Suprapubic skin (tissue), 4 donors: ENCODE data around the gene BMP8B. TPM values are rescaled to one million over a fixed set of nuclear protein-coding genes. Genes with fewer than 3 reads are reported as not detected.

Source experiments
- DNase-seq, 2 donors: peaks; one replicate each; pipeline ENCODE4 v3.0.0-alpha.2; 2019; ENCODE audit warnings: low spot score in 2 of 2
- H3K27ac ChIP-seq: fragments of 200-600 bp; sonication (generic); one replicate; pipeline ENCODE4 v1.5.1; 2019
- H3K27me3 ChIP-seq: fragments of 200-600 bp; sonication (generic); one replicate; pipeline ENCODE4 v1.5.1; 2019
- H3K36me3 ChIP-seq: fragments of 200-600 bp; sonication (generic); one replicate; pipeline ENCODE4 v1.5.1; 2019
- H3K4me1 ChIP-seq: fragments of 200-600 bp; sonication (generic); one replicate; pipeline ENCODE4 v1.5.1; 2019
- H3K4me3 ChIP-seq: fragments of 200-600 bp; sonication (generic); one replicate; pipeline ENCODE4 v1.5.1; 2019; ENCODE audit warnings: mild to moderate bottlenecking
- H3K9me3 ChIP-seq: fragments of 200-600 bp; sonication (generic); one replicate; pipeline ENCODE4 v1.5.1; 2019
- EP300 ChIP-seq: sonication (generic); formaldehyde crosslinking; IDR thresholded peaks from one replicate; pipeline ENCODE4 v1.6.1; 2017; ENCODE audit warnings: antibody characterized with exemption
- POLR2A ChIP-seq, 2 donors: fragments of 450-650 bp; IDR thresholded peaks; one replicate each; pipeline ENCODE4 v1.6.1; 2017; ENCODE audit warnings: antibody characterized with exemption in 2 of 2, mild to moderate bottlenecking in 2 of 2, moderate library complexity in 2 of 2
- POLR2AphosphoS5 ChIP-seq, 3 donors: sonication (generic); formaldehyde crosslinking; IDR thresholded peaks; one replicate each; pipeline ENCODE4 v1.6.1; 2017; ENCODE audit warnings: antibody characterized with exemption in 3 of 3
- WGBS: methylation state at CpG from one replicate; pipeline ENCODE4 v1.1.5; 2018; 5-methylcytosine and 5-hydroxymethylcytosine counted together
- total RNA-seq, 4 donors: library from RNA; depleted of rRNA; stranded (reverse); fragments of >200 nt; gene quantifications; one replicate each; pipeline ENCODE4 v1.1.0, GENCODE V29; 2016
- TF ChIP-seq, protein P1 (sequence below), 2 donors: fragments of 200-600 bp in 1 of 2; fragments of 450-650 bp in 1 of 2; sonication (generic) in 1 of 2; IDR thresholded peaks; one replicate each; pipeline ENCODE4 v1.5.1; 2016 to 2019; ENCODE audit warnings: antibody characterized with exemption in 2 of 2, mild to moderate bottlenecking in 1 of 2, moderate library complexity in 1 of 2

BMP8B gene
- total RNA-seq, 4 donors from 2014 or later, result 0.83 to 3.5 (median 2.1) TPM

GRCh38 chr1:39737546-39738169, 51.0 kb downstream of the BMP8B start:
- TF ChIP-seq POLR2AphosphoS5 (IDR thresholded peaks at IDR 0.05) (no peak), POLR2A (IDR thresholded peaks at IDR 0.05) (no peak), EP300 (no peak)
- TF ChIP-seq, protein P1, sequence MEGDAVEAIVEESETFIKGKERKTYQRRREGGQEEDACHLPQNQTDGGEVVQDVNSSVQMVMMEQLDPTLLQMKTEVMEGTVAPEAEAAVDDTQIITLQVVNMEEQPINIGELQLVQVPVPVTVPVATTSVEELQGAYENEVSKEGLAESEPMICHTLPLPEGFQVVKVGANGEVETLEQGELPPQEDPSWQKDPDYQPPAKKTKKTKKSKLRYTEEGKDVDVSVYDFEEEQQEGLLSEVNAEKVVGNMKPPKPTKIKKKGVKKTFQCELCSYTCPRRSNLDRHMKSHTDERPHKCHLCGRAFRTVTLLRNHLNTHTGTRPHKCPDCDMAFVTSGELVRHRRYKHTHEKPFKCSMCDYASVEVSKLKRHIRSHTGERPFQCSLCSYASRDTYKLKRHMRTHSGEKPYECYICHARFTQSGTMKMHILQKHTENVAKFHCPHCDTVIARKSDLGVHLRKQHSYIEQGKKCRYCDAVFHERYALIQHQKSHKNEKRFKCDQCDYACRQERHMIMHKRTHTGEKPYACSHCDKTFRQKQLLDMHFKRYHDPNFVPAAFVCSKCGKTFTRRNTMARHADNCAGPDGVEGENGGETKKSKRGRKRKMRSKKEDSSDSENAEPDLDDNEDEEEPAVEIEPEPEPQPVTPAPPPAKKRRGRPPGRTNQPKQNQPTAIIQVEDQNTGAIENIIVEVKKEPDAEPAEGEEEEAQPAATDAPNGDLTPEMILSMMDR (IDR thresholded peaks at IDR 0.05), result no peak
- no peak overlapping the region for H3K27ac ChIP-seq
- no peak for DNase-seq
- peaks cover 18% of the 10 kb centered on the region for H3K4me1 ChIP-seq
- no peak overlapping the region for H3K4me3 ChIP-seq
- peaks cover 18% of the 10 kb centered on the region for H3K36me3 ChIP-seq
- H3K9me3 ChIP-seq, result no peaks in the 10 kb centered on the region
- peaks cover 27% of the 10 kb centered on the region for H3K27me3 ChIP-seq
- 86% methylated on average over 9 of the region's 9 CpGs for WGBS

GRCh38 chr1:39735731-39736130, 52.9 kb downstream of the BMP8B start:
- peaks cover 3% of the 10 kb centered on the region for H3K36me3 ChIP-seq
- H3K4me1 ChIP-seq, result peaks cover 18% of the 10 kb centered on the region
- no peaks in the 10 kb centered on the region for H3K9me3 ChIP-seq
- H3K27ac ChIP-seq, result no peak overlapping the region
- 72% methylated on average over 3 of the region's 3 CpGs for WGBS
- H3K4me3 ChIP-seq, result no peak overlapping the region
- H3K27me3 ChIP-seq, result peaks cover 39% of the 10 kb centered on the region
- TF ChIP-seq, protein P1 (IDR thresholded peaks at IDR 0.05), result no peak
- TF ChIP-seq POLR2AphosphoS5 (IDR thresholded peaks at IDR 0.05), result no peak
- no peak for TF ChIP-seq POLR2A (IDR thresholded peaks at IDR 0.05)
- no peak for TF ChIP-seq EP300
- no peak for DNase-seq

DNA sequence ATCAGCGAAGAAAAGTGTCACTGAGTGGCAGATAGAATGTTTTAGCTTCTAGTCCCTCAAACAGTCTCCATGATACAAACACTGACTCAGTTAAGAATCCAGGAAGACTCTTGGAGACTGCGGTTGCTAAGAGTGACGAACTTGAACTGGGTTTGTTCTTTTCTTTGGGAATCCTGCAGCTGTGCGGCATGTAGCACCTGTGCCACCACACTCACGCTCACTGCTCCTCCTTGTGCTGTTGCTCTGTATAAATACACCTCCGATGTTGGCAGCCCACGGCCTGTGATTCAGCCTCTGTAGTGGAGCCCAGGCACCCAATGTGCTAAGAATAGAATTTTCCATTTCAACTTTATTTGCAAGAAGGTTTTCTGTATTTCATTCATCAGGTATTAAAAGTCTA, 55.5 kb downstream of the BMP8B start:
- 58% methylated on average over 7 of the region's 7 CpGs for WGBS

DNA sequence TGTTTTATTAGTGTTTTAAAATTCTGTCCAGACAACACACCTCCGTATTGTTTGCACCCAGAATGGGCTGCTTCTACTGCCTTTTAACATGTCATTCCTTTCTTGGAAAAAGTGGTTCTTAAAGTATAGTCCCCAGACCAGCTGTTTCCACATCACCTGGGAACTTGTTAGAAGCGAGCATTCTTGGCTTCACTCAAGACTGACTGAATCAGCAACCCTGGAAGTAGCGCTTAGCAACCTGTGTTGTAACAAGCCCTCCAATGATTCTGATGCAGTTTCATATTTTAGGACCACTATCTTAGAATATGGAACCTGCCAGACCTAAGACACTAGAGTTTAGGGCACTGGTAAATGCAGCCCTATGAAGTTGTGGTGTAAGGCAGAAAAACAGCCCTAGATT, 55.9 kb downstream of the BMP8B start:
- Histone ChIP-seq H3K9me3 (no peaks in the 10 kb centered on the region), H3K27ac (no peak overlapping the region), H3K27me3 (peaks cover 63% of the 10 kb centered on the region), H3K4me3 (no peak overlapping the region), H3K4me1 (no peaks in the 10 kb centered on the region), H3K36me3 (no peaks in the 10 kb centered on the region)
- TF ChIP-seq POLR2AphosphoS5 (IDR thresholded peaks at IDR 0.05) (no peak), EP300 (no peak), POLR2A (IDR thresholded peaks at IDR 0.05) (no peak)
- TF ChIP-seq, protein P1 (IDR thresholded peaks at IDR 0.05), result no peak
- WGBS, result 33% methylated on average over 3 of the region's 3 CpGs
- no peak for DNase-seq

More for the DNA sequence above, 55.5 kb downstream of the BMP8B start:
- TF ChIP-seq, protein P1 (IDR thresholded peaks at IDR 0.05), result no peak
- TF ChIP-seq EP300 (no peak), POLR2AphosphoS5 (IDR thresholded peaks at IDR 0.05) (no peak), POLR2A (IDR thresholded peaks at IDR 0.05) (no peak)
- Histone ChIP-seq H3K27me3 (peaks cover 59% of the 10 kb centered on the region), H3K27ac (no peak overlapping the region), H3K9me3 (no peaks in the 10 kb centered on the region), H3K36me3 (no peaks in the 10 kb centered on the region), H3K4me1 (peaks cover 2% of the 10 kb centered on the region), H3K4me3 (no peak overlapping the region)
- DNase-seq, result no peak

DNA sequence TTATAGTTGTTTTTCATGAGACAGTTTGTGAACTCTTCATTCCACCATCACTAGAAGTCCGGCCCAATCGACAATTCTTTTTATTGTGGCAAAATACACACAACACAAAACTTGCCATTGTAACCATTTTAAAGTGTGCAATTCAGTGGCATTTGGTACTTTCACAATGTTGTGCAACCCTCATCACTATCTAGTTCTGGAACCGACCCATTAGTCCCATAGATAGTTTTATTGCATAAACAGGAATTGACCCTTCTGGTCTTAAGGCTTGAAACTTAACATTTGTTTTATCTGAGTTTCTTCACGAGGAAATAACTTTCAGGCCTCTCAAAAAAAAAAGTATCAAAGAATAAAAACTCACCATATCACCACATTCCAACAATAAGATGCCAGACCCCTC, 58.8 kb downstream of the BMP8B start:
- TF ChIP-seq POLR2A (IDR thresholded peaks at IDR 0.05) (no peak), EP300 (no peak), POLR2AphosphoS5 (IDR thresholded peaks at IDR 0.05) (no peak)
- TF ChIP-seq, protein P1 (IDR thresholded peaks at IDR 0.05), result no peak
- Histone ChIP-seq H3K4me1 (no peaks in the 10 kb centered on the region), H3K36me3 (no peaks in the 10 kb centered on the region), H3K4me3 (no peak overlapping the region), H3K9me3 (no peaks in the 10 kb centered on the region), H3K27me3 (peaks cover 79% of the 10 kb centered on the region), H3K27ac (no peak overlapping the region)
- no peak for DNase-seq
- WGBS, result 71% methylated on average over 3 of the region's 4 CpGs
